Measurements from ENCODE around the gene IL31.

- TF ChIP-seq, protein P1, sequence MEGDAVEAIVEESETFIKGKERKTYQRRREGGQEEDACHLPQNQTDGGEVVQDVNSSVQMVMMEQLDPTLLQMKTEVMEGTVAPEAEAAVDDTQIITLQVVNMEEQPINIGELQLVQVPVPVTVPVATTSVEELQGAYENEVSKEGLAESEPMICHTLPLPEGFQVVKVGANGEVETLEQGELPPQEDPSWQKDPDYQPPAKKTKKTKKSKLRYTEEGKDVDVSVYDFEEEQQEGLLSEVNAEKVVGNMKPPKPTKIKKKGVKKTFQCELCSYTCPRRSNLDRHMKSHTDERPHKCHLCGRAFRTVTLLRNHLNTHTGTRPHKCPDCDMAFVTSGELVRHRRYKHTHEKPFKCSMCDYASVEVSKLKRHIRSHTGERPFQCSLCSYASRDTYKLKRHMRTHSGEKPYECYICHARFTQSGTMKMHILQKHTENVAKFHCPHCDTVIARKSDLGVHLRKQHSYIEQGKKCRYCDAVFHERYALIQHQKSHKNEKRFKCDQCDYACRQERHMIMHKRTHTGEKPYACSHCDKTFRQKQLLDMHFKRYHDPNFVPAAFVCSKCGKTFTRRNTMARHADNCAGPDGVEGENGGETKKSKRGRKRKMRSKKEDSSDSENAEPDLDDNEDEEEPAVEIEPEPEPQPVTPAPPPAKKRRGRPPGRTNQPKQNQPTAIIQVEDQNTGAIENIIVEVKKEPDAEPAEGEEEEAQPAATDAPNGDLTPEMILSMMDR (conservative IDR thresholded peaks at IDR 0.05; ENCODE audit: low read length) = no peak
- no peak for TF ChIP-seq EZH2phosphoT487 (IDR thresholded peaks at IDR 0.05; ENCODE audit: borderline replicate concordance)
Measured at GRCh38 chr12:122171399-122171798, 2.6 kb downstream of the IL31 start.

All from Loucy (cell line).